OCI-LY1 (cell line): ENCODE data around the gene PCP4.

ENCODE experiments used
- H2AFZ ChIP-seq: fragments of 200-600 bp; sonication (generic), shearing (Covaris generic); 2 replicates; pipeline ENCODE4 v1.6.0; 2014; ENCODE audit warnings: antibody characterized with exemption, mild to moderate bottlenecking, low read length
- H3F3A ChIP-seq: fragments of 200-600 bp; sonication (generic), shearing (Covaris generic); 2 replicates; pipeline ENCODE4 v1.6.0; 2014; ENCODE audit warnings: mild to moderate bottlenecking, antibody characterized with exemption, low read length, moderate library complexity; ENCODE audit not compliant: insufficient read depth
- H3K27ac ChIP-seq: fragments of 200-600 bp; sonication (generic); 2 replicates; pipeline ENCODE4 v1.5.1; 2014; ENCODE audit warnings: low read length, mixed run types, mild to moderate bottlenecking, low read depth; ENCODE audit not compliant: poor library complexity, severe bottlenecking
- H3K27me3 ChIP-seq: fragments of 200-600 bp; sonication (generic); 2 replicates; pipeline ENCODE4 v1.6.0; 2014; ENCODE audit warnings: antibody characterized with exemption, mild to moderate bottlenecking, low read length, moderate library complexity; ENCODE audit not compliant: insufficient read depth
- H3K36me3 ChIP-seq: fragments of 200-600 bp; sonication (generic); 2 replicates; pipeline ENCODE4 v1.6.1; 2014; ENCODE audit warnings: mild to moderate bottlenecking, antibody characterized with exemption, low read length, moderate library complexity, mixed read lengths; ENCODE audit not compliant: insufficient read depth
- H3K4me1 ChIP-seq: fragments of 200-600 bp; sonication (generic); 2 replicates; pipeline ENCODE4 v1.5.1; 2014; ENCODE audit warnings: mild to moderate bottlenecking, low read length, moderate library complexity; ENCODE audit not compliant: insufficient read depth, severe bottlenecking
- H3K4me2 ChIP-seq: fragments of 200-600 bp; sonication (generic), shearing (Covaris generic); 2 replicates; pipeline ENCODE4 v1.6.1; 2014; ENCODE audit warnings: low read length
- H3K4me3 ChIP-seq: fragments of 200-600 bp; sonication (generic); 2 replicates; pipeline ENCODE4 v1.5.1; 2014; ENCODE audit warnings: low read length, low read depth, mild to moderate bottlenecking, mixed read lengths; ENCODE audit not compliant: poor library complexity, severe bottlenecking
- H3K79me2 ChIP-seq: fragments of 200-600 bp; shearing (Covaris generic); 2 replicates; pipeline ENCODE4 v1.6.1; 2016; ENCODE audit warnings: mixed run types, low read length, mixed read lengths; ENCODE audit not compliant: insufficient read depth
- H3K9ac ChIP-seq: fragments of 200-600 bp; sonication (generic), shearing (Covaris generic); 2 replicates; pipeline ENCODE4 v1.6.1; 2014; ENCODE audit warnings: mild to moderate bottlenecking, low read length, mixed read lengths
- H3K9me2 ChIP-seq: fragments of 200-600 bp; sonication (generic), shearing (Covaris generic); 2 replicates; pipeline ENCODE4 v1.6.1; 2014; ENCODE audit warnings: low read depth, mild to moderate bottlenecking, low read length, mixed read lengths
- H3K9me3 ChIP-seq: fragments of 200-600 bp; shearing (Covaris generic); 2 replicates; pipeline ENCODE4 v1.6.1; 2014; ENCODE audit warnings: low read length, mixed read lengths
- H4K20me1 ChIP-seq: fragments of 200-600 bp; sonication (generic), shearing (Covaris generic); 2 replicates; pipeline ENCODE4 v1.6.0; 2016; ENCODE audit warnings: mild to moderate bottlenecking, low read length; ENCODE audit not compliant: insufficient read depth
- EZH2 ChIP-seq: fragments of 200-600 bp; sonication (generic), shearing (Covaris generic); IDR thresholded peaks from 2 replicates; pipeline ENCODE4 v1.8.0; 2017; ENCODE audit warnings: borderline replicate concordance, mixed run types, mild to moderate bottlenecking, antibody characterized with exemption, low read length, moderate library complexity, mixed read lengths
- TF ChIP-seq, protein P1 (sequence below): fragments of 200-600 bp; sonication (generic), shearing (Covaris generic); IDR thresholded peaks from 2 replicates; pipeline ENCODE4 v1.5.1; 2017; ENCODE audit warnings: mild to moderate bottlenecking, antibody characterized with exemption, low read length, moderate library complexity, mixed read lengths

Gene PCP4

DNA sequence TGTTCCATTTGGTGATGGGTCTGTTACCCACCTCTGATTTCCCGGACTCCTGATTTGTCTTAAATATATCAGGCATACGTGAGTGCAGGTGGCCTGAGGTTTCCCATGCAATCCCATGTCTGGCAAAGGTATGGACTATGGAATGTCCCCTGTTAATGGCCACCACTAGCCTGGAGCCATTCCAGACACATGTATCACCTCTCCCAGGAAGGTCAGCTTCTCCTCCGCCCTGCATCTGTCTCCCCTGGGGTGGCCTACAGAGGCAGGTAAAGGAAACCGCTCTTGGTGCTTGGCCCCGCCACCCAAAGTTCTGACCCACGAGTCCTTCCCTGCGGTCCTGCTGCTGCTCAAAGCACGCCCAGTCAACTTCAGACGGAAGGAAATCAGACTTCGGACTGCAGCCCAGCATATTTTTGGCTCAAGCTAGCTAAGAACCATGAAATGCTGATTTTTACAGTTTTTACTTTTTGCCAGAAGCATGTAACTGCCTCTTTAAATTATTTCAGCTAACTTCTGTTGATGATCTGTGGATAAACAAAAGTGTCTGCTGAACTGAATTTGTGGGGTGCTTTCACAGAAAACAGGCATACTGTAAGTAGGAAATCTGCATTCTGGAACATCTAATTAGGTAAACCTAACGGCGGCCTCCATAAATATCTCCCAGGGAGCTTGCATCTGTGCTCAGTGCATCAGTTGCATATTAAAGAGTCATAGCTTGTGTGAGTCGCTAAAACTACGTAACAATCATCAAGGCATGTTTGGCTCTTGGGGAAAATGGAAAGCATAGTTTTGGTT, 105.9 kb downstream of the PCP4 start:
- Histone ChIP-seq H3K4me3 (no peak overlapping the region), H3K27ac (no peak overlapping the region), H3K36me3 (no peaks in the 10 kb centered on the region), H3F3A (no peaks in the 10 kb centered on the region), H4K20me1 (no peaks in the 10 kb centered on the region), H3K9me3 (no peaks in the 10 kb centered on the region), H3K27me3 (no peaks in the 10 kb centered on the region), H3K4me1 (no peaks in the 10 kb centered on the region), H3K79me2 (no peaks in the 10 kb centered on the region), H2AFZ (no peak overlapping the region), H3K4me2 (no peak overlapping the region), H3K9me2 (no peaks in the 10 kb centered on the region), H3K9ac (no peak overlapping the region)
- no peak for TF ChIP-seq EZH2
- TF ChIP-seq, protein P1, sequence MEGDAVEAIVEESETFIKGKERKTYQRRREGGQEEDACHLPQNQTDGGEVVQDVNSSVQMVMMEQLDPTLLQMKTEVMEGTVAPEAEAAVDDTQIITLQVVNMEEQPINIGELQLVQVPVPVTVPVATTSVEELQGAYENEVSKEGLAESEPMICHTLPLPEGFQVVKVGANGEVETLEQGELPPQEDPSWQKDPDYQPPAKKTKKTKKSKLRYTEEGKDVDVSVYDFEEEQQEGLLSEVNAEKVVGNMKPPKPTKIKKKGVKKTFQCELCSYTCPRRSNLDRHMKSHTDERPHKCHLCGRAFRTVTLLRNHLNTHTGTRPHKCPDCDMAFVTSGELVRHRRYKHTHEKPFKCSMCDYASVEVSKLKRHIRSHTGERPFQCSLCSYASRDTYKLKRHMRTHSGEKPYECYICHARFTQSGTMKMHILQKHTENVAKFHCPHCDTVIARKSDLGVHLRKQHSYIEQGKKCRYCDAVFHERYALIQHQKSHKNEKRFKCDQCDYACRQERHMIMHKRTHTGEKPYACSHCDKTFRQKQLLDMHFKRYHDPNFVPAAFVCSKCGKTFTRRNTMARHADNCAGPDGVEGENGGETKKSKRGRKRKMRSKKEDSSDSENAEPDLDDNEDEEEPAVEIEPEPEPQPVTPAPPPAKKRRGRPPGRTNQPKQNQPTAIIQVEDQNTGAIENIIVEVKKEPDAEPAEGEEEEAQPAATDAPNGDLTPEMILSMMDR: no peak

DNA sequence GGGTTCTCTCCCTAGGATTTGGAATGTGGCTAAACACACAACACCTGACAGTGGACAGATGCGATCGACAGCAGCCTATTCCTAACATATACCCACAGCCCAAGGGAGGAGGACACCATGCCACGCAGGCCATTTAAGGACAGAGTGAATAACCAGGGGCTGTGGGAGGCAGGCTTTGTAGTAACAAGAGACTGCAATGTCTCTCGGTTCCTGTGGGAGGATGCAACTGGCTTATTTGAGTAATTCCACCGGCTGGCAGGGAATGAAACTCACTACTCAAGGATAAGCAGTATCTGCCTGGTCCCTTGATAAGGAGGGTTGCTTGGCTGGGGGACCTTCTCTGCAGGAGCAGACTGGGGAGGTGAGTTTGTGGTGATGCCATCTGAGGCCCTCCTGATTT, 109.6 kb downstream of the PCP4 start:
- H3K4me3 ChIP-seq: no peak overlapping the region
- no peaks in the 10 kb centered on the region for H3K4me1 ChIP-seq
- no peaks in the 10 kb centered on the region for H3K27me3 ChIP-seq
- no peak overlapping the region for H3K27ac ChIP-seq
- H3K36me3 ChIP-seq: no peaks in the 10 kb centered on the region
- TF ChIP-seq, protein P1: no peak
- TF ChIP-seq EZH2: no peak
- no peaks in the 10 kb centered on the region for H3K79me2 ChIP-seq
- H3K9ac ChIP-seq: no peak overlapping the region
- no peaks in the 10 kb centered on the region for H3F3A ChIP-seq
- H4K20me1 ChIP-seq: no peaks in the 10 kb centered on the region
- no peak overlapping the region for H2AFZ ChIP-seq
- no peak overlapping the region for H3K4me2 ChIP-seq
- H3K9me3 ChIP-seq: no peaks in the 10 kb centered on the region
- H3K9me2 ChIP-seq: no peaks in the 10 kb centered on the region
